ENCODE results near the gene B4GAT1. TPM values are rescaled to one million over a fixed set of nuclear protein-coding genes. Genes with fewer than 3 reads are reported as not detected.
A peak's percentile ranks its signal among the peaks of the same experiment; 100 is the strongest.
"Not testable (repeated sequence)": the region's sequence is repeated elsewhere in the genome, so short reads cannot be mapped to it uniquely, and the experiment has no call there.

The B4GAT1 gene
- polyA plus RNA-seq (ENCODE audit: insufficient read length in 4 of 4), result 10 to 100 TPM; 49.2 to 53.2 (median 50.5) TPM

DNA sequence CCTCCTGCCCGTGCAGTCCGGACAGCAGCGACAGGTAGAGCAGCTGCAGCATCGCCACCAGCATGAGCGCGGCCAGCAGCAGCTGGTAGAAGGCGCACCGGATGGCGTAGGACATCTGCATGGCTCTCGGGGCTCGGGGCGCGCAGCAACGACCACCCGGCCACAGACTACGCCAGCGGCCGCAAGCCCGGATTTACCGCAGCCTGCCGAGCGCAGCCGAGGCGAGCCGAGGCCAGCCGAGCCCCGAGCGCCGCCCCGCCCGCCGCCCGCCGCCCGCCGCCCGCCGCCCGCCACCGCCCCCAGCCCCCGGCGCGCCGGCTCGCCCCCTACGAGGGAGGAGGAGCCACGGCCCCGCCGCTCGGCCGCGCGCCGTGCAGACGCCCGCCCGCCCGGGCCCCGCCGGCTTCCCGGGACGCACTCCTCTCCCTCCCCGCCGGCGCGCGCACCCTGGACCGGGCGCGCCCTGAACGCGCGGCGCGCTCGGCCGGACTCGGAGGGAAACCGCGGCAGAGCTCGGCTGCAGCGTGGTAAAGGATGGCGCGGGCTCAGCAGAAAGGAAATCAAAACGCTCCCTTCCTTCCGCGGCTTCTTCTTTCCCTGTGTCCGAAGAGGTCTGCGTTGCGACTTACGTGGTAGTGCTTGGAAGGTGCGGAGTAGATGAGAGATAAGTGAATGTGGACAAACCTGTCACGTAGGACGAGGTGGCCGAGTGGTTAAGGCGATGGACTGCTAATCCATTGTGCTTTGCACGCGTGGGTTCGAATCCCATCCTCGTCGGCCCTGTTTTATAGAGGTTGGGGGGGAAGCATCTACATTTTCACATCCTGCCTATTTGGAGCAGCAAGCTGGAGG is at the start of gene B4GAT1:
TSS of gene B4GAT1 (minus strand) at position 205 of the 852 bp plus-strand sequence. CDS start at position 121, 84 bp downstream.
- peak; percentile 84 to 91 (median 88) for DNase-seq (ENCODE audit: low read depth in 4 of 4, low spot score in 3 of 4)

DNA sequence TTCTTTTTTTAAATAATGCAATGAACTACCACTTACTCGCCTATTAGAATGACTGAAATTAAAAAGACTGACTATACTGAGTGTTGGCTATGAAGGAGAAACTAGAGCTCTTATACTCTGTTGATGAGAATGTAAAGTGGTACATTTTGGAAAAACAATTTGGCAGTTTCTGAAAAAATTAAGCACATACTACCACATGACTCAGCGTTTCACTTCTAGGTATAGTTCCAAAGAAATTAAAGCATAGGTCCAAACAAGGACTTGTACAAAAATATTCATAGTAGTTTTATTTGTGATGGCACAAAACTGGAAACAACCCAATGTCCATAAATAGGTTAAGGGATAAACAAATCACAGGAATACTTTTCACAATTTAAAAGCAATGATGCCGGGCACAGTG is 46.5 kb upstream of the B4GAT1 start:
- no peak for DNase-seq (ENCODE audit: low read depth in 4 of 4, low spot score in 3 of 4)

DNA sequence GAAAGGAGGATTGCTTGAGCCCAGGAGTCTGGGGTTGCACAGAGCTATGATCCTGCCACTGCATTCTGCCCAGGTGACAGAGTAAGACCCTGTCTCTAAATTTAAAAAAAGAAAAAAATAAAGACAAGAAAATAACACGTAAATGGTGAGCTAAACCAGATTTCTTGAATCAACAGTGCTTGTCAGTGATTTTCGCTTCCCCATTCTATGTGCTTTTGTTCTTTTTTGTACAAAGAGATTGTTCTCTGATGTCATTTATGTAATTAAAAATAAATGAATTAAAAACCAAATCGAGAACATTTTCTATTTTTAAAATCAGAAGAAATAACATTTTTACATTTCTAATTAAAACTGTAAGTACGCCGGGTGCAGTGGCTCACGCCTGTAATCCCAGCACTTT is 43.9 kb upstream of the B4GAT1 start:
- DNase-seq (ENCODE audit: low read depth in 4 of 4, low spot score in 3 of 4), result no peak

DNA sequence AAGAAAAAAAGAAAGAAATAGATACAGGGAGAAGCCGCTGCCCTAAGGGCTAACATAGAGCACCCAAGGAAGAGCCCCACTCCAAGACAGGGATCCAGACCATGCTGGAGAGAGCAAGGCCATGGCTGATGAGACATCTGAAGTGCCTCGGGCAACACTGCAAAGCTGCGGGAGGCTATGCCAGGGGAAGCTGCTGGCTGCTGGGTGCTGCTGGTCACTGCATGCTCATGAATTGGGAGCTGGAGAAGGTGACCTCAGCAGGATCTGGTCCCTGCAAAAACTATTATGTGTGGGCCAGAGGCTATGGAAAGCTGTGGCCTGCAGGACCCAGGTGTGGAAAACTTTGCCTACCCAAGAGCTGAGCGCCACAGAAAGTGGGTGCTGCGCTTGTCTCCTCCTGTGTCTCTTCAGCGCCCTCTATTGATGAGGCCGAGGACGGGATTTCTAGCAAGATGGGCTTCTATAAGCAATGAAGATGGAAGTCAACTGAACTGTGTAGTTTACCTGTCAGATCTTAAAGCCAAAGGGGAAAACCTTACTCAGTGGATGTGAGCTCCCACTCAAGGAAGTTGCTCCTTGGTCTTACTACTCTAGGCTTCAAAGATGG is 41.5 kb upstream of the B4GAT1 start:
- DNase-seq (ENCODE audit: low read depth in 4 of 4, low spot score in 3 of 4), result peak in 1 of 4 donors; percentile 56

DNA sequence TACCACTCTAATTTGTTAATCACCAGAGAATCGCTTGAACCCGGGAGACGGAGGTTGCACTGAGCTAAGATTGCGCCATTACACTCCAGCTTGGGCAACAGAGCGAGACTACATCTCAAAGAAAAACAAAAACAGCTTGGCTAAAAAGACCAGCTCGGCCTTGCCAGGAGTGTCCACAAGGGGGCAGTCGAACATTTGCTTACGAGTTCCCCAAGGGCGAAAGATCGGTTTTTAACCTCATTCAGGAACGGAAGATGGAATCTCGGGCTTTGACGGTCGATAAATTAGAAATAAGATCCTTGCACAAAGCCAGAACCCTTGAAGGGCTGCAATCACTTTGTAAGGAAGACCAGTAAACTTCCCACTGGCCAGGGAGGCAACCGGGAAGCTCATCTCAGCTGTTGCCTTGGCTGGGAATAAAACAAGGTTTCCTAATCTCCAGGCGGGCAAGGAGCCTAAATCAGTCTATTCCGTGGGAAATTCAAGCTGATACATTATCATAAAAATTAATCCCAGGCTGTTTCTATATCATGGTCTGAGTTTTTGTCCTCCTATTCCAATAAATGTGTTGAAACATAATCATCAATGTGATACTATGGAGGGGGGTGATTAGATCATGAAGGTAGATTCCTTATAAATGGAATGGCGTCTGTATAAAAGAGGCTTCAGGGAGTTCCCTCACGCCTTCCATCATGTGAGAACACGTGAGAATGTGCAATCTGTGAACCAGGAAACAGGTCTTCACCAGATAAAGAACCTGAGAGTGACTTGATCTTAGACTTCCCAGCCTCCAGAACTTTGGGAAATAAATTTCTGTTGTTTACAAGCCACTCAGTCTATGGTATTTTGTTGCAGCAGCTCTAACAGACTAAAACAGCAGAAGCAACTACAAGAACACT is 39.0 kb upstream of the B4GAT1 start:
- DNase-seq (ENCODE audit: low read depth in 4 of 4, low spot score in 3 of 4), result peak in 3 of 4 donors; percentile 74 to 85 (median 77)

DNA sequence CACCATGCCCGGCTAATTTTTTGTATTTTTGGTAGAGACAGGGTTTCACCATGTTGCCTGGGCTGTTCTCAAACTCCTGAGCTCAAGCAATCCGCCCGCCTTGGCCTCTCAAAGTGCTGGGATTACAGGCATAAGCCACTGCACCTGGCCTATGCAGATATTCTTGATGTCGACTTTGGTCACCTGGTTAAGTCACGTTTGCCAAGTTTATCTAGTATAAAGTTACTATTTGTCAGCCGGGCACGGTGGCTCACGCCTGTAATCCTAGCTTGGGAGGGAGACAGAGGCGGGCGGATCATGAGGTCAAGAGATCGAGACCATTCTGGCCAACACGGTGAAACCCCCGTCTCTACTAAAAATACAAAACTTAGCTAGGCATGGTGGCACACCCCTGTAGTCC is 36.9 kb upstream of the B4GAT1 start:
- DNase-seq (ENCODE audit: low read depth in 4 of 4, low spot score in 3 of 4), result not testable (repeated sequence)

DNA sequence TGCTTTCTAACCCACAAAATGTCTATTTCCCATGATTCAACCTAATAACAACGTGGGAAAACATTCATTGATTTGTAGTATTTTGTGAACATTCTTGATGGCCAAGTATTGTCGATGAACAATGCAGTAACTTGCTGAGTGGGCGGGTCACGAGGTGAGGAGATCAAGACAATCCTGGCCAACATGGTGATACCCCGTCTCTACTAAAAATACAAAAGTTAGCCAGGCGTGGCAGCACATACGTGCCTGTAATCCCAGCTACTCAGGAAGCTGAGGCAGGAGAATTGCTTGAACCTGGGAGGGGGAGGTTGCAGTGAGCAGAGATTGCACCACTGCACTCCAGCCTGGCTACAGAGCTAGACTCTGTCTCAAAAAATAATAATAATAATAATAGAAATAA is 32.8 kb upstream of the B4GAT1 start:
- DNase-seq (ENCODE audit: low read depth in 4 of 4, low spot score in 3 of 4), result not testable (repeated sequence)

DNA sequence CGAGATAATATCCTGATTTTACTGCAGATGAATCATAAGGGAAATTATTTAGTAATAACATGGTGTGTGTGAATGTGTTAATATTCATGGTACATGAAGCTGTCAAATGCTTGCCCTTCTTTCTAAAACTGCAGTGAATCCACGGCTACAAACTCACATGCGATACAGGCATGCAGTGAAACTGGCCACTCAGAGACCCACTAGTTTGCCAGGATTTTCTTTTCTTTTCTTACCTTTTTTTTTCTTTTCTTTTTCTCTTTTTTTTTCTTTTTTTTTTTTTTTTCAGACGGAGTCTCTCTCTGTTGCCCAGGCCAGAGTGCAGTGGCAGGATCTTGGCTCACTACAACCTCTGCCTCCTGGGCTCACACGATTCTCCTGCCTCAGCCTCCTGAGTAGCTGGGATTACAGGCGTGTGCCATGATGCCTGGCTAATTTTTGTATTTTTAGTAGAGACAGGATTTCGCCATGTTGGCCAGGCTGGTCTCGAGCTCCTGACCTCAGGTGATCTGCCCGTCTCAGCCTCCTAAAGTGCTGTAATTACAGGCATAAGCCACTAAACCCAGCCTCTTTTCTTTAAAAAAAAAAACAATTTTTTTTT is 26.4 kb upstream of the B4GAT1 start:
- not testable (repeated sequence) for DNase-seq (ENCODE audit: low read depth in 4 of 4, low spot score in 3 of 4)

DNA sequence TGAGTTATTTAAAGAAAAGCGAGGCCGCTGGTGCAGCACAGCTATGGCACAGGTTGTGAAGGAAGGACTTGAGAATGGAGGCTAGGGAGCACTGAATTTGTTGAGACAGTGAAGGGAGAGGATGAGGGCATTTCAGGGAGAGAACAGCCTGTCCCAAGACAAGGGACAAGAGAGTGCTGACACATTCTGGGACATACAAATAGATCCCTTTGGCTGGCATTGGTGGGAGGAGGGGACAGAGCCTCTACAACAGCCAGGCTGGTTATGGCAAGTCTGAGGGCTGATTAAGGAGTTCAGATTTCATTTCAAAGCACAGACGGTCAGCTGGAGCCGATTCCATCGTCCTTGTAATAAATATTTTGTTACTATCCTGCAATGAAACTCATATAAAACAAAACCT is 25.8 kb upstream of the B4GAT1 start:
- no peak for DNase-seq (ENCODE audit: low read depth in 4 of 4, low spot score in 3 of 4)

DNA sequence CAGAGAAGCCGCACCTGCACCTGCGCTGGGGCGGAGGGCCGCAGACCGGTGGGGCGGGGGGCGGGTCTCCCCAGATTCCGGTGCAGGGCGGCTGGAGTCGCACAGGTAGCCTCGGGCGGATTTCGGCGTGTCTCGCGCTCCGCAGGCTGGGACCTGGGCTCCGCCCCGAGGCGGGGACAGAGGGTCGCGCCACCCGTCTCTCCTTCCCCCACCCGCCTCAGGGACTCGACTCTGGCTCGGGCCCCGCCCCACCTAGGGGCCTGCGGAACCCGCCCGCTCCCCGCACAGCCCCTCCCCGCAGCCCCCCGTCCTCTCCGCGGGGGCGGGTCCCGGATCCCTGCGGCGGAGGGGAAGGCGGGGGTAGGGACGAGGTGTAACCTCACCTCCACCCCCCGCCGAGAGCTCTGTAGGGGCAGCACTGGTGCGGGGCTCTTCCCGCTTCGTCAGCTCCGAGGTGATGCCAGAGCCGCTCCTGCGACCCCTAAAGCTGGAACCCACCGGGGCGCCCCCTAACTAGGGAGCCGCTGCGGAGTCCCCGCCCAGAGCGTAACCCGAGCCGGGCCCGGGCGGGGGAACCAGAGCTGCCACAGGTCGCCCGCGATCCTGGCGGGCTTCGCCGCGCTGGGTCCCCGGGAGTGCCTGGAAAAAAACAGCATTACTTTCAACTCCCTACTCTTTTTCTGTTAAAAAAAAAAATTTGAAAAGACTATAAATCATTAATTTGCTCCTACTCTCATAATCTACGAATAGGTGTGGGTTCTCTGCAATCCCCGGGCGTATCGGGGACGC is 24.4 kb upstream of the B4GAT1 start, which contains the start of gene SLC29A2:
TSS of gene SLC29A2 (minus strand) at position 134 of the 789 bp plus-strand sequence. CDS start 169 bp downstream, outside the sequence.
- peak; percentile 63 to 81 (median 65) for DNase-seq (ENCODE audit: low read depth in 4 of 4, low spot score in 3 of 4)

DNA sequence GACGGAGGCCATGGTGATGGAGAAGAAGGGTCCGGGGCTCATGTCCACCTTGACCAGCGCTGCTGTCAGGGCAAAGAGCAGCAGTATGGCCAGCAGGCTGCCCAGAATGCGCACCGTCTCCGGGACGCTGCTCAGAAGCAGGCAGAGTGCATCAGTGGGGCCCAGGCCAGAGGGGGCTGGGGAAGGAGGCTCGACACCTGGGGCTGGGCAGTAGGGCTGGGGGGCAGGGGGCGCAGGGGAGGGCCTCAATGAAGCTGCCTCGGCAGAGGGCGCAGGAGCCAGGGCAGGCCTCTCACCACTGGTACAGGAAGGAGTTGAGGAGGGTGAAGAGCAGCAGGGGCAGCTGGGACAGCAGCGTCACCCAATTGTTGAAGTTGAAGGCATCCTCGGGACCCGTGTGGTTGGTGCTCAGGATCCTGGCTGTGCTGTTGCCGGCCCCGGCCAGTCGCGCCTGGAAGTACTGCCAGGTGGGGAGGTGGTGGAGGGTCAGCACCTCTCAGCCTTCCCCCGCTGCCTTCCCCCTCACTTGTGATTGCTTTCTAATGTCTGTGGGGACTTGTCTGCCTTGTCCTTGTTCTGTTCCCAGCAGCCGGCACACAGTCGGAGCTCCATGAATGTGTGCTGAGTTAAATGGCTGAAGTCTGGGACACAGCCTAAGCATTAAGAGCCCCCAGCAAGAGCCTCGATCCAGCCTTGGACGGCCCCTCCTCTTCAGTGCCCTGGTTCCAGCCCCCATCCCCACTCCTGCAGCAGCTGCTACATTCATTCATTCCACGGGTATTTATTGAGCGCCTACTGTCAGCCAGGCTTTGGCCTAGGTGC is 21.9 kb upstream of the B4GAT1 start:
- DNase-seq (ENCODE audit: low read depth in 4 of 4, low spot score in 3 of 4), result no peak

DNA sequence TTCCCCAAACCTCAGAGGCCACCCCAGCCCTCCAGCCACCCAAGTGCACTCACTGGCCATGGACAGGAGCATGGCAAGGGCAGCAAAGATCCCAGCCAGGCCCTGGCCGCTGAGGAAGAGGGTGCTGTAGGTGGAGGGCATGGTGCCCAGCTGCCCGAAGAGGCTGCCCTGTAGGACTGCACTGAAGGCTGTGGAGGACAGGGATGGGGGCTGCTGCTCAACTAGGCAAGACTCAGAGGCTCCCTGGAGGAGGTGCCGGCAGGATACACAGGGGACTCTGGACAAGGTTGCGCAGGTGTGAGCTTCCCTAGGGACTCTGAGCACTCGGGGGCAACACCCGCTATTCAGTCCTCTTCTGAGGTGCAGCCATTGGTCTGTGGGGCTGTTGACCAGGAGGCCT is 21.1 kb upstream of the B4GAT1 start:
- DNase-seq (ENCODE audit: low read depth in 4 of 4, low spot score in 3 of 4), result no peak

DNA sequence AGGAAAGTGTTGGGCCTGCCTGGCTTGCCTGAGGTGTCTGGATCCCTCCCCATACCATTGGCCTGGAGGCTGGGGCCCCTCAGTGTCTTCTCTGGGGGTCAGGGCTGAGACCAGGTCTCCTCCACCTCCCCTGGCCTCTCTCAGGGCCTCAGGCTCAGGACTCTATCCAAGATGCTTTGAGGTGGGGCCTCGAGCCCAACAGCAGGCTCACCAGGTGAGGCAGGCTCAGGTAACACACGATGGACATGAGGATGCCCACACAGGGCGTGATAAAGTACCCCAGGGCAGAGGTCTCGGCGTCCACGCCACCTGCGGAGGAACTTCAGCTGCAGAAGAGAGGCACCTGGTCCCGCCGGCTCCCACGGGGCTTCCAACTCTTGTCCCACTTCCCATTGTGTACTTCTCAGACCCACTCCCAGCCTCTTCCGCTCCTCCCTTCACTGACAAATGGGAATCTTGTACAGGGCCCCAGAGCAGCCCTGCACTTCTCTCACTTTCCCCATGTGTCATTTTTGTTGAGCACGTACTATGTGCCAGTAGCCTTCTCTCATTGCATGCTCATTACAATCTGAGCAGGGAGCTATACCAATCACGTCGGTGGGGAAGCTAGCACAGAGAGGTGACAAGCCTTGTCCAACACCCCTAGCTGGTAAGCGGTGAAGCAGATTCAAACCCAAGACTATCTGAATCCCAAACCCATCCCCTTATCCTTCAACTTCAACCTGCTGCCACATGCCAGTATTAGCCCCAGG is 20.3 kb upstream of the B4GAT1 start:
- DNase-seq (ENCODE audit: low read depth in 4 of 4, low spot score in 3 of 4), result no peak

DNA sequence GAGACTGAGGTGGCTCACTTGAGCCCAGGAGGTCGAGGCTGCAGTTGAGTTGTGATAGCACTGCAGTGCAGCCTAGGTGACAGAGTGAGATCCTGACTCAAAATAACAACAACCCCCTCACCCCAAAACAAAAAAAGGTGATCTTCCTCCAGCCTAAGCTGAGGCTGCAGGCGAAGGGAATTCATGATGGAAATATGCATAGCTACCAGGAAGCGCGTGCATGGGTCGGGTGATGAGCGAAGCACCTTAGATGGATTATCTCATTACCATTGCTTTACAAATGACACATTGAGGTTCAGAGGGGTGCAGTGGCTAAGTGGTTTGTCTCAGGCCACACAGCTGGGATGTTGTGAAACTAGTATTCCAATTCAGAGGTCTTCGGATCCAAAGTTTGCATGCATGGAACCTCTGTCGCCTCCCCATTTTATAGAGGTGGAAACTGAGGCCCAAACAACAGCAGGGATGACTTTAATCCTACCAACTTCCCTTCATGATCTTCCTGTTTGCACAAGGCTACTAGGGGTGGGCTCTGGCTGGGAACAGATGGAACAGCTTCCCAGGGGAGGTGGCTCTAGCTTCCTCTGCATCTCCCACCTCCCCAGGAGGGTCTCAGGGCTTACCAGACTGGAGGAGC is 19.5 kb upstream of the B4GAT1 start:
- no peak for DNase-seq (ENCODE audit: low read depth in 4 of 4, low spot score in 3 of 4)

DNA sequence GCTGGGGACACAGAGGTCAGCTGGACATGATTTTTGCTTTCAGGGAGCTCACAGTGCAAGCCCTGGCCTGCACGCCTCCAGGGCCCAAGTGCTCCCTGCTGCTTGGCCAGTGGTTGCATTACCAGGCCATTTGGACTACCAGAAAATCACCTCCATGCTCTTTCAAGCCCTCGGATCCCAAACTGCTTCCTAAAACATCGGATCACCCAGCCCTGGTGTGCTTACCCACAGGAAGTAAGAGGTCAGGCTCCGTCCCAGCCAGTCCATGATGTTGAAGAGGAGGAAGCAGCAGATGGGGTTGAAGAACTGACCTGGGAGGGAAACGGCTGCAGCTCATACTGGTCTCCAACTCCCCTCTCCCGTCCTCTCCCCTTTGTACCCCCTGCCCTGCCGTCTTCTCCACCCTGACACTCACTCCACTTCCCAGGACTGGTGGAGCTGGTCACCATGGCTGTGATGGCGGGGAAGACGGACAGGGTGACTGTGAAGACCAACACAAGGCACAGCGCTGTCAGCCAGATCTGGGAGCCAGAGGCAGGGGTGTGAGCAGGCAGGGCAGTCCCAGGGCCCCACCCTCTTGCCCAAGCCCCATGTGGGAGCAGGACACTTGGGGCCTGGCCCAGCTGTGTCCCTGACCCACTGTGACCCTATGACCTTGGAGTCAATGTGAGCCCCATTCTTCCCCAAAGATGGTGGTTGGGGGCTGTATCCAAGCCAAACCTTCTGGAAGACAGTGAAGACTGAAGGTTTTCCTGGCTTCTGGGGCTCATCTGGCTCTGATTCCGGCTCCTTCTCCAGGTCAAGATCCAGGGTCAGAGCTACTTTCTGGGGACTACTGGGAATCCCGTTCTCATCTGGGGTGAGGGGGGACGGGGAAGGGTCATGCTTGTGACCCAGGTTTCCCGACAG is 18.5 kb upstream of the B4GAT1 start:
- no peak for DNase-seq (ENCODE audit: low read depth in 4 of 4, low spot score in 3 of 4)

DNA sequence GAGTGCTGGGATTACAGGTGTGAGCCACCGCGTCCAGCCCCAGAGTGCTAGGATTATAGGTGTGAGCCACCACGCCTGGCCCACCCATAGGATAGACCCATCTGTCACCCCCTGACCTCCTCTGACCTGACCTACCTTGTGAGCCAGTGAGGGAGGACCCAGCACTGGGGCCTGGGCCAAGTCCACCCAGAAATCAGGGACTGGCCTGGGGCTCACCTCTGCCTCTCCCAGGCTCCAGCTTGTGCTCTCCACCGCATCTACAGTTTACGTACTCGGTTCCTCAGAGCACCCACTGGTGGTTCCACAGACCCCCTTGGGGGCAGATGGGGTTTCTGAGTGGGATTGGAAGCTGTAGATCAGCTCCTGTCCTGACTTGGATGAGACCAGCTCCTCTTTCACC is 17.7 kb upstream of the B4GAT1 start:
- no peak for DNase-seq (ENCODE audit: low read depth in 4 of 4, low spot score in 3 of 4)
